ENCODE results near the gene TMEM258.
A peak's percentile ranks its signal among the peaks of the same experiment; 100 is the strongest.

The TMEM258 gene

GRCh38 chr11:61828629-61829407 lies 36.4 kb upstream of the TMEM258 start:
- Histone ChIP-seq H3K4me2 (ENCODE audit: low read length) (peak overlapping the region; percentile 71), H3K27ac (ENCODE audit: low read depth, low read length, poor library complexity, severe bottlenecking) (peak overlapping the region; percentile 96), H3K36me3 (ENCODE audit: insufficient read depth, low read length) (peaks cover 7% of the 10 kb centered on the region; the same call in 1 of the 2 replicates), H3F3A (ENCODE audit: insufficient read depth, low read length) (no peaks in the 10 kb centered on the region), H3K79me2 (ENCODE audit: insufficient read depth, low read length) (peaks cover 10% of the 10 kb centered on the region; the same call in 1 of the 2 replicates), H3K9me2 (ENCODE audit: low read depth, low read length) (no peaks in the 10 kb centered on the region), H3K9ac (ENCODE audit: low read length) (peak overlapping the region; percentile 80), H4K20me1 (ENCODE audit: insufficient read depth, low read length) (no peaks in the 10 kb centered on the region), H2AFZ (ENCODE audit: low read length) (no peak overlapping the region), H3K4me3 (ENCODE audit: low read depth, low read length, poor library complexity, severe bottlenecking) (peak overlapping the region; percentile 72), H3K4me1 (ENCODE audit: insufficient read depth, low read length, severe bottlenecking) (peaks cover 62% of the 10 kb centered on the region), H3K9me3 (ENCODE audit: low read length) (no peaks in the 10 kb centered on the region), H3K27me3 (ENCODE audit: insufficient read depth, low read length) (no peaks in the 10 kb centered on the region)
- TF ChIP-seq, protein P1, sequence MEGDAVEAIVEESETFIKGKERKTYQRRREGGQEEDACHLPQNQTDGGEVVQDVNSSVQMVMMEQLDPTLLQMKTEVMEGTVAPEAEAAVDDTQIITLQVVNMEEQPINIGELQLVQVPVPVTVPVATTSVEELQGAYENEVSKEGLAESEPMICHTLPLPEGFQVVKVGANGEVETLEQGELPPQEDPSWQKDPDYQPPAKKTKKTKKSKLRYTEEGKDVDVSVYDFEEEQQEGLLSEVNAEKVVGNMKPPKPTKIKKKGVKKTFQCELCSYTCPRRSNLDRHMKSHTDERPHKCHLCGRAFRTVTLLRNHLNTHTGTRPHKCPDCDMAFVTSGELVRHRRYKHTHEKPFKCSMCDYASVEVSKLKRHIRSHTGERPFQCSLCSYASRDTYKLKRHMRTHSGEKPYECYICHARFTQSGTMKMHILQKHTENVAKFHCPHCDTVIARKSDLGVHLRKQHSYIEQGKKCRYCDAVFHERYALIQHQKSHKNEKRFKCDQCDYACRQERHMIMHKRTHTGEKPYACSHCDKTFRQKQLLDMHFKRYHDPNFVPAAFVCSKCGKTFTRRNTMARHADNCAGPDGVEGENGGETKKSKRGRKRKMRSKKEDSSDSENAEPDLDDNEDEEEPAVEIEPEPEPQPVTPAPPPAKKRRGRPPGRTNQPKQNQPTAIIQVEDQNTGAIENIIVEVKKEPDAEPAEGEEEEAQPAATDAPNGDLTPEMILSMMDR (IDR thresholded peaks at IDR 0.05; ENCODE audit: low read length): peak; percentile 53
- no peak for TF ChIP-seq EZH2 (IDR thresholded peaks at IDR 0.05; ENCODE audit: borderline replicate concordance, low read length)

DNA sequence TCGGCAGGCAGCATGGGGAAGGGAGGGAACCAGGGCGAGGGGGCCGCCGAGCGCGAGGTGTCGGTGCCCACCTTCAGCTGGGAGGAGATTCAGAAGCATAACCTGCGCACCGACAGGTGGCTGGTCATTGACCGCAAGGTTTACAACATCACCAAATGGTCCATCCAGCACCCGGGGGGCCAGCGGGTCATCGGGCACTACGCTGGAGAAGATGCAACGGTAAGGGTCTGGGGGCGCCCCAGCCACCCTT lies 35.9 kb upstream of the TMEM258 start:
- Histone ChIP-seq H3K79me2 (ENCODE audit: insufficient read depth, low read length) (peaks cover 10% of the 10 kb centered on the region; the same call in 1 of the 2 replicates), H3K4me3 (ENCODE audit: low read depth, low read length, poor library complexity, severe bottlenecking) (peak overlapping the region; percentile 72), H3F3A (ENCODE audit: insufficient read depth, low read length) (no peaks in the 10 kb centered on the region), H3K9me2 (ENCODE audit: low read depth, low read length) (no peaks in the 10 kb centered on the region), H3K9ac (ENCODE audit: low read length) (peak overlapping the region; percentile 80), H3K27me3 (ENCODE audit: insufficient read depth, low read length) (no peaks in the 10 kb centered on the region), H3K27ac (ENCODE audit: low read depth, low read length, poor library complexity, severe bottlenecking) (peak overlapping the region; percentile 96), H2AFZ (ENCODE audit: low read length) (no peak overlapping the region), H3K9me3 (ENCODE audit: low read length) (no peaks in the 10 kb centered on the region), H3K36me3 (ENCODE audit: insufficient read depth, low read length) (peaks cover 7% of the 10 kb centered on the region; the same call in 1 of the 2 replicates), H3K4me2 (ENCODE audit: low read length) (peak overlapping the region; percentile 71), H3K4me1 (ENCODE audit: insufficient read depth, low read length, severe bottlenecking) (peaks cover 57% of the 10 kb centered on the region), H4K20me1 (ENCODE audit: insufficient read depth, low read length) (no peaks in the 10 kb centered on the region)
- TF ChIP-seq EZH2 (IDR thresholded peaks at IDR 0.05; ENCODE audit: borderline replicate concordance, low read length): no peak
- TF ChIP-seq, protein P1 (IDR thresholded peaks at IDR 0.05; ENCODE audit: low read length): no peak

- Histone ChIP-seq H3K27ac (ENCODE audit: low read depth, low read length, poor library complexity, severe bottlenecking) (peak within 1 kb of the TSS; percentile 96), H3K4me1 (ENCODE audit: insufficient read depth, low read length, severe bottlenecking) (peaks cover 51% of the 10 kb centered on the region), H3K4me3 (ENCODE audit: low read depth, low read length, poor library complexity, severe bottlenecking) (peak within 1 kb of the TSS; percentile 72), H4K20me1 (ENCODE audit: insufficient read depth, low read length) (no peaks in the 10 kb centered on the region), H3K36me3 (ENCODE audit: insufficient read depth, low read length) (peaks cover 7% of the 10 kb centered on the region; the same call in 1 of the 2 replicates), H3K79me2 (ENCODE audit: insufficient read depth, low read length) (peaks cover 10% of the 10 kb centered on the region; the same call in 1 of the 2 replicates), H3F3A (ENCODE audit: insufficient read depth, low read length) (no peaks in the 10 kb centered on the region), H2AFZ (ENCODE audit: low read length) (no peak within 1 kb of the TSS), H3K9me2 (ENCODE audit: low read depth, low read length) (no peaks in the 10 kb centered on the region), H3K4me2 (ENCODE audit: low read length) (peak within 1 kb of the TSS; percentile 71), H3K9me3 (ENCODE audit: low read length) (no peaks in the 10 kb centered on the region), H3K9ac (ENCODE audit: low read length) (peak within 1 kb of the TSS; percentile 80), H3K27me3 (ENCODE audit: insufficient read depth, low read length) (no peaks in the 10 kb centered on the region)
- TF ChIP-seq, protein P1 (IDR thresholded peaks at IDR 0.05; ENCODE audit: low read length): no peak
- TF ChIP-seq EZH2 (IDR thresholded peaks at IDR 0.05; ENCODE audit: borderline replicate concordance, low read length): no peak
Measured at GRCh38 chr11:61827571-61828378, 35.4 kb upstream of the TMEM258 start, which contains the start of gene FADS2. Gene FADS2 (plus strand): TSS chr11:61828300. CDS start chr11:61828391, 91 bp downstream.

Data from OCI-LY1 (cell line).